ENCODE data around the gene CROCC2.

DNA sequence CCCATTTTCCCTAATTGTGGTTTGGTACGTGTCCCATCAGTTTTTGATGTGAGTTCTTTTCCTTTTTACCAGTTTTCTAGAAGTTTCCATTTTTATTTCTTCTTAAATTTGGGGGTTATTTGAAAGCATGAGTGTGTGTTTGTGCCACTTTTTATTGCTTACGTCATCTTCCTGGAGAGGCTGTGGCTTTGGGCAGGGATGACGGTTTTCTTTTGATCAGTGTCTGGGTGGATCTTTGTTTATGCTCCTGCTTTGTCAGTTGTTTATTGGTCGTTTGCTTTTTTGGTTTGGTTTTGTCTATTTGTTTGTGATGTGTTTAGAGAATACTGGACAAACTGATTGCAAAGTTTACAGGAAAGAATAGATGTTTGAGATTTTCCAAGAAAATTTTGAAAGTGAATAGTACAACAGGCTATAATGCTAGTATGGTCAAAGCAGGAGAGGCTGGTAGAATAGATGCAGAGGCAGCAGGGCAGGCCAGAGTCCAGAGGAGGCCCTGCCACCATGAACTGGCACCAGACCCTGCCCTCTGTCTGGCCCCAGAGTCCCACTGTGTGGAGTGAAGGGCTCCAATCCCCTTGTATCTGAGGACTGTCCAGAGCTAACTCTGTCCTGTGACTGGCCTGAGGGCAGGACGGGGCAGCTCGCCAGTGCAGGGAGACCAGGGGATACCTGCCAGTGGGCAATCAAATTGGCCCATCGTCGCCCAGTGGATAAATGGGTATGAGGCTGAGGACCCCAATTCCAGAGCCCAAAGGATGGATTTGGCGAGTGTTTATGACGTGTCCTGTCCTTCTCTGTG, 68.8 kb downstream of the CROCC2 start:
- TF ChIP-seq, protein P1, sequence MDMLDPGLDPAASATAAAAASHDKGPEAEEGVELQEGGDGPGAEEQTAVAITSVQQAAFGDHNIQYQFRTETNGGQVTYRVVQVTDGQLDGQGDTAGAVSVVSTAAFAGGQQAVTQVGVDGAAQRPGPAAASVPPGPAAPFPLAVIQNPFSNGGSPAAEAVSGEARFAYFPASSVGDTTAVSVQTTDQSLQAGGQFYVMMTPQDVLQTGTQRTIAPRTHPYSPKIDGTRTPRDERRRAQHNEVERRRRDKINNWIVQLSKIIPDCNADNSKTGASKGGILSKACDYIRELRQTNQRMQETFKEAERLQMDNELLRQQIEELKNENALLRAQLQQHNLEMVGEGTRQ (IDR thresholded peaks at IDR 0.05) = no peak
- TF ChIP-seq CTCF (IDR thresholded peaks at IDR 0.05) = no peak
- TF ChIP-seq, protein P2, sequence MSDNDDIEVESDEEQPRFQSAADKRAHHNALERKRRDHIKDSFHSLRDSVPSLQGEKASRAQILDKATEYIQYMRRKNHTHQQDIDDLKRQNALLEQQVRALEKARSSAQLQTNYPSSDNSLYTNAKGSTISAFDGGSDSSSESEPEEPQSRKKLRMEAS (IDR thresholded peaks at IDR 0.05) = no peak
- TF ChIP-seq MYC (IDR thresholded peaks at IDR 0.05; ENCODE audit: borderline replicate concordance, low read length) = no peak
- no peak for TF ChIP-seq BHLHE40 (IDR thresholded peaks at IDR 0.05; ENCODE audit: low read depth, low read length)
- no peak for TF ChIP-seq RNF2 (IDR thresholded peaks at IDR 0.05; ENCODE audit: borderline replicate concordance, low read depth)
